Panc1 (cell line): ENCODE results near the gene PGM5. TPM values are rescaled to one million over a fixed set of nuclear protein-coding genes. Genes with fewer than 3 reads are reported as not detected.

Experiments
- ATAC-seq: fragments of 200-7000 bp; cut with Tn5 transposase; 2 replicates; pipeline ENCODE4 v1.9.1; 2020; ENCODE audit warnings: mild to moderate bottlenecking, moderate library complexity
- BruUV-seq: library from RNA; stranded (reverse); fragments of 400-500 nt; replicated peaks from 2 replicates; lab custom pipeline; 2021; lab: Mats Ljungman, UMichigan
- CTCF ChIA-PET: fragments of 300-600 bp; sonication (Branson Sonifier 250); formaldehyde crosslinking; loops from one replicate; lab custom pipeline; 2022; ENCODE audit warnings: antibody characterized with exemption; lab: Charles Lee
- POLR2A ChIA-PET: fragments of 300-600 bp; sonication (Branson Sonifier 250); formaldehyde crosslinking; loops from one replicate; lab custom pipeline; 2022; ENCODE audit warnings: antibody characterized with exemption; lab: Charles Lee
- DNase-seq: peaks from one replicate; pipeline ENCODE4 v3.0.0-alpha.2; 2010; ENCODE audit warnings: low read depth, low spot score
- H3K27ac ChIP-seq: 2 replicates; pipeline ENCODE4 v1.5.1; 2011; ENCODE audit warnings: mild to moderate bottlenecking, low read length, inconsistent platforms
- H3K27me3 ChIP-seq: fragments of 200-500 bp; sonication (Bioruptor generic); 2 replicates; pipeline ENCODE4 v1.6.0; 2014; ENCODE audit warnings: low read length, inconsistent platforms; ENCODE audit not compliant: control insufficient read depth, insufficient read depth
- H3K36me3 ChIP-seq: fragments of 200-500 bp; sonication (Bioruptor generic); 2 replicates; pipeline ENCODE4 v1.5.1; 2014; ENCODE audit warnings: inconsistent platforms, mild to moderate bottlenecking, low read length, moderate library complexity; ENCODE audit not compliant: control insufficient read depth, insufficient read depth
- H3K4me1 ChIP-seq: 2 replicates; pipeline ENCODE4 v1.5.1; 2011; ENCODE audit warnings: inconsistent platforms, mild to moderate bottlenecking, low read length, moderate library complexity; ENCODE audit not compliant: control insufficient read depth, insufficient read depth
- H3K4me3 ChIP-seq, 2 experiments: 2 replicates each; pipeline ENCODE4 v1.5.1; 2011 to 2012; ENCODE audit warnings: low read depth in 2 of 2, low read length in 2 of 2, mild to moderate bottlenecking in 2 of 2, inconsistent platforms in 1 of 2, moderate library complexity in 1 of 2
- H3K9me3 ChIP-seq: fragments of 200-500 bp; sonication (Bioruptor generic); 2 replicates; pipeline ENCODE4 v1.5.1; 2014; ENCODE audit warnings: low read depth, mild to moderate bottlenecking, inconsistent platforms, low read length, moderate library complexity; ENCODE audit not compliant: control insufficient read depth, insufficient read depth
- POLR2AphosphoS5 ChIP-seq: IDR thresholded peaks from 2 replicates; pipeline ENCODE4 v1.6.1; 2012; ENCODE audit warnings: mild to moderate bottlenecking, low read depth, low read length, moderate library complexity
- SIN3A ChIP-seq: IDR thresholded peaks from 2 replicates; pipeline ENCODE4 v1.6.1; 2012; ENCODE audit warnings: low read depth, mild to moderate bottlenecking, low read length, moderate library complexity, borderline replicate concordance; ENCODE audit not compliant: insufficient read depth
- TCF7L2 ChIP-seq: IDR thresholded peaks from 2 replicates; pipeline ENCODE4 v1.6.1; 2011; ENCODE audit warnings: mild to moderate bottlenecking, low read depth, low read length, inconsistent platforms
- in situ Hi-C: cut with HindIII; loops from 2 replicates; pipeline ENCODE4 v1.10.0; 2016; ENCODE audit warnings: low sequenced_read_pairs, low pct_unique_long_range_greater_than_20kb
- intact Hi-C: fragments of 100-400 bp; cut with micrococcal nuclease; formaldehyde crosslinking; loops from one replicate; pipeline ENCODE4 v1.10.0; 2022; ENCODE audit not compliant: unreplicated experiment
- total RNA-seq: library from RNA; stranded (reverse); gene quantifications from one replicate; pipeline ENCODE4 v1.2.1, GENCODE V29; 2021; ENCODE audit not compliant: unreplicated experiment
- TF ChIP-seq, protein P1 (sequence below): fragments of 450-650 bp; IDR thresholded peaks from 2 replicates; pipeline ENCODE4 v1.5.1; 2017; ENCODE audit warnings: mild to moderate bottlenecking
- TF ChIP-seq, protein P2 (sequence below), 2 experiments: IDR thresholded peaks; 2 replicates each; pipeline ENCODE4 v1.6.1; 2011 to 2012; ENCODE audit warnings: low read depth in 2 of 2, control low read depth in 1 of 2, low read length in 1 of 2, mild to moderate bottlenecking in 1 of 2, moderate library complexity in 1 of 2; ENCODE audit not compliant: insufficient read depth in 1 of 2

PGM5 gene
- total RNA-seq, 1 experiment from 2014 or later = 0.21 TPM

DNA sequence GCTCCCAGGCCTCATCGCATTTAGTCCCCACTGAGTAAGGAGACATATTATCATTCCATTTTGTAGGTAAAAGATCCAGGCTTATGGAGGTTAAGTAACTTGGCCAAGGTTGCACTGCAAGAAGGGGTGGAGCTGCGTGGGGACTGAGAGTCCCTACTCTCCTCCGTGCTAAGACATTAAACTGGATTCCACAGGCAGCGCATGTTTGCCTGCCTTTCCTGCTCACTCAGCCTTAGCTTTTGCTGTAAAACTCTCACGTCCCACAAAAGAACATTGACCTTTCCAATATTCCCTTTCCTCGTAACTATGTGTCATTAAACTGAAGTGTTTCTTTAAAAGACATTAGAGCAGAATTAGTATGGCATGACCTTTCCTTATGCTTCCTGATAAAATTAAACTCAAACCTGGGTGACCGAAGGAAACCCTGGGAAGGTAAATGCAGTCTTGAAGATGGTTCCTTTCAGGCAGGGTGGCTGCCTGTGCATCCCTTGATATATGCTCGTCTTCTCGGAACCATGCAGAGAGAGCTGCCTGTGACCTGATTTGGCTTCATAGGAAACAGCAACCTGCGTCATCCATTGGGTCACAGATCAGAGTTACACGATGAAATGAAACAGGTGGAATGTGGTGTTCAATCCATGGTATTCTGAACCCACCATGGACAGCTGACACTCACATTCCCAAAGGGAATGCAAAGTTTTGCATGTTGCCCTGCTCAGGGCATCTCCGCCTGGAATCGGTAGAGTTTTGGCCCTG, 98.3 kb downstream of the PGM5 start:
- no peak overlapping the region for H3K27ac ChIP-seq
- H3K36me3 ChIP-seq = no peaks in the 10 kb centered on the region
- intact Hi-C loops = no loop called here

GRCh38 chr9:68455451-68455850, 99.0 kb downstream of the PGM5 start:
- Histone ChIP-seq H3K27ac (no peak overlapping the region), H3K4me3 (no peak overlapping the region), H3K36me3 (no peaks in the 10 kb centered on the region), H3K27me3 (no peaks in the 10 kb centered on the region), H3K9me3 (no peaks in the 10 kb centered on the region), H3K4me1 (no peaks in the 10 kb centered on the region)
- no TSS peak for BruUV-seq
- ChIA-PET CTCF (no interaction called here), POLR2A (no interaction called here)
- no peak for DNase-seq
- in situ Hi-C loops = no loop called here
- no peak for ATAC-seq
- intact Hi-C loops = no loop called here
- TF ChIP-seq, protein P1, sequence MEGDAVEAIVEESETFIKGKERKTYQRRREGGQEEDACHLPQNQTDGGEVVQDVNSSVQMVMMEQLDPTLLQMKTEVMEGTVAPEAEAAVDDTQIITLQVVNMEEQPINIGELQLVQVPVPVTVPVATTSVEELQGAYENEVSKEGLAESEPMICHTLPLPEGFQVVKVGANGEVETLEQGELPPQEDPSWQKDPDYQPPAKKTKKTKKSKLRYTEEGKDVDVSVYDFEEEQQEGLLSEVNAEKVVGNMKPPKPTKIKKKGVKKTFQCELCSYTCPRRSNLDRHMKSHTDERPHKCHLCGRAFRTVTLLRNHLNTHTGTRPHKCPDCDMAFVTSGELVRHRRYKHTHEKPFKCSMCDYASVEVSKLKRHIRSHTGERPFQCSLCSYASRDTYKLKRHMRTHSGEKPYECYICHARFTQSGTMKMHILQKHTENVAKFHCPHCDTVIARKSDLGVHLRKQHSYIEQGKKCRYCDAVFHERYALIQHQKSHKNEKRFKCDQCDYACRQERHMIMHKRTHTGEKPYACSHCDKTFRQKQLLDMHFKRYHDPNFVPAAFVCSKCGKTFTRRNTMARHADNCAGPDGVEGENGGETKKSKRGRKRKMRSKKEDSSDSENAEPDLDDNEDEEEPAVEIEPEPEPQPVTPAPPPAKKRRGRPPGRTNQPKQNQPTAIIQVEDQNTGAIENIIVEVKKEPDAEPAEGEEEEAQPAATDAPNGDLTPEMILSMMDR = no peak
- TF ChIP-seq SIN3A = no peak
- no peak for TF ChIP-seq POLR2AphosphoS5
- no peak for TF ChIP-seq TCF7L2
- TF ChIP-seq, protein P2, sequence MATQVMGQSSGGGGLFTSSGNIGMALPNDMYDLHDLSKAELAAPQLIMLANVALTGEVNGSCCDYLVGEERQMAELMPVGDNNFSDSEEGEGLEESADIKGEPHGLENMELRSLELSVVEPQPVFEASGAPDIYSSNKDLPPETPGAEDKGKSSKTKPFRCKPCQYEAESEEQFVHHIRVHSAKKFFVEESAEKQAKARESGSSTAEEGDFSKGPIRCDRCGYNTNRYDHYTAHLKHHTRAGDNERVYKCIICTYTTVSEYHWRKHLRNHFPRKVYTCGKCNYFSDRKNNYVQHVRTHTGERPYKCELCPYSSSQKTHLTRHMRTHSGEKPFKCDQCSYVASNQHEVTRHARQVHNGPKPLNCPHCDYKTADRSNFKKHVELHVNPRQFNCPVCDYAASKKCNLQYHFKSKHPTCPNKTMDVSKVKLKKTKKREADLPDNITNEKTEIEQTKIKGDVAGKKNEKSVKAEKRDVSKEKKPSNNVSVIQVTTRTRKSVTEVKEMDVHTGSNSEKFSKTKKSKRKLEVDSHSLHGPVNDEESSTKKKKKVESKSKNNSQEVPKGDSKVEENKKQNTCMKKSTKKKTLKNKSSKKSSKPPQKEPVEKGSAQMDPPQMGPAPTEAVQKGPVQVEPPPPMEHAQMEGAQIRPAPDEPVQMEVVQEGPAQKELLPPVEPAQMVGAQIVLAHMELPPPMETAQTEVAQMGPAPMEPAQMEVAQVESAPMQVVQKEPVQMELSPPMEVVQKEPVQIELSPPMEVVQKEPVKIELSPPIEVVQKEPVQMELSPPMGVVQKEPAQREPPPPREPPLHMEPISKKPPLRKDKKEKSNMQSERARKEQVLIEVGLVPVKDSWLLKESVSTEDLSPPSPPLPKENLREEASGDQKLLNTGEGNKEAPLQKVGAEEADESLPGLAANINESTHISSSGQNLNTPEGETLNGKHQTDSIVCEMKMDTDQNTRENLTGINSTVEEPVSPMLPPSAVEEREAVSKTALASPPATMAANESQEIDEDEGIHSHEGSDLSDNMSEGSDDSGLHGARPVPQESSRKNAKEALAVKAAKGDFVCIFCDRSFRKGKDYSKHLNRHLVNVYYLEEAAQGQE (IDR thresholded peaks at IDR 0.05; ENCODE audit: insufficient read depth in 1 of 2, low read depth in 2 of 2, low read length in 1 of 2) = no peak

More for the DNA sequence above, 98.3 kb downstream of the PGM5 start:
- no peak for TF ChIP-seq SIN3A
- TF ChIP-seq, protein P2 (IDR thresholded peaks at IDR 0.05; ENCODE audit: insufficient read depth in 1 of 2, low read depth in 2 of 2, low read length in 1 of 2) = no peak
- TF ChIP-seq, protein P1 = no peak
- TF ChIP-seq POLR2AphosphoS5 = no peak
- no peak for TF ChIP-seq TCF7L2
- POLR2A ChIA-PET = no interaction called here
- no peak for DNase-seq
- Histone ChIP-seq H3K4me1 (no peaks in the 10 kb centered on the region), H3K4me3 (no peak overlapping the region), H3K27me3 (no peaks in the 10 kb centered on the region), H3K9me3 (no peaks in the 10 kb centered on the region)
- ATAC-seq = no peak
- in situ Hi-C loops = no loop called here
- BruUV-seq = no TSS peak
- CTCF ChIA-PET = no interaction called here
